GM18858 (cell line): ENCODE data around the gene PARVB.

Experiments used
- ATAC-seq: cut with Tn5 transposase; IDR thresholded peaks from one replicate; pipeline ENCODE4 v1.9.1; 2021; ENCODE audit not compliant: unreplicated experiment

Gene PARVB

DNA sequence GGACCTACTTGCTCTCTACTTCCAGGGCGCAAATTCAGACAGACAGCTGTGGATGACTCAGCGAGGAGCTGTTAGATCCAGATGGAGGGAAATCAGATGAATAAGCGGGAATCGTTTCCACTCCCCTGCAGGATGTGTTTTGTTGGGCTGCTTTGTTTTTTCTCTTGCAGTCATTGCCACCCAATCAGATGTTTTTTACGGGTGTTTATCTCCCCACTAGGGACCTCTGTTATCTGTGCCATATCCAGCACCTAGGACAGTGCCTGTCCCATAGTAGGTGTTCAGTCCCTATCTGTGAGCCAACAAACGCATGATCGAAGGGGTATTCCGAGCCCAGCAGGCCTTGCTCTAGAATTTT, 105.5 kb downstream of the PARVB start:
- ATAC-seq: no peak

DNA sequence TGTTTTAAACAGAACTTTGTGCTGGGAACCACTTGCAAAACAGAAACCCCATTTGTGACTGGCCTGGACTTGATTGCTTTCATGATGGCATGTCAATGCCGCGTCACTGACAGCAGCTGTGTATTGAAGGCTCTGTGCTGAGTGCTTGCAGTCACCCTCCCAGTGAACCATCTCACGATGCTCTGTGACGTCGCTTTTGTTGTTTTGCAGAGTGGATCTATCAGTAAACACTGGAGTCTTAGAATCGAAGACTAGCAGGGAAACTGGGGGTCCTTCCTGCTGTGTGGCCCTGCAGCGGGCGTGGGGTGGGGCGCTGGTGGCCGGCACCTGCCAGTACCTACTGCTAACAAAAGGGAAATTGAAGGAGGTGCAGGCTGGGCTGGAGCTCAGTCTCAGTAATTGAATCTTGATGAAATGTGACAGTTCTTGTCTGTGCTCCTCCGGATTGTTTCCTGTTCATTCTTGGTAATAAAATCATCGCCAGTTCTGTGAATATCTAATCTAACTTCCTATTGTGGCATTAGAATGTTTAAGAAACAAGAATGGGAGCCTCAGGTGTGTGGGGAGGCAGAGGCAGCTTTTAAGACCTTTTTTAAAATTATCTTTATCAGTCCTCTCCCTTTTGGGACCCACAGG, 106.1 kb downstream of the PARVB start:
- no peak for ATAC-seq

DNA sequence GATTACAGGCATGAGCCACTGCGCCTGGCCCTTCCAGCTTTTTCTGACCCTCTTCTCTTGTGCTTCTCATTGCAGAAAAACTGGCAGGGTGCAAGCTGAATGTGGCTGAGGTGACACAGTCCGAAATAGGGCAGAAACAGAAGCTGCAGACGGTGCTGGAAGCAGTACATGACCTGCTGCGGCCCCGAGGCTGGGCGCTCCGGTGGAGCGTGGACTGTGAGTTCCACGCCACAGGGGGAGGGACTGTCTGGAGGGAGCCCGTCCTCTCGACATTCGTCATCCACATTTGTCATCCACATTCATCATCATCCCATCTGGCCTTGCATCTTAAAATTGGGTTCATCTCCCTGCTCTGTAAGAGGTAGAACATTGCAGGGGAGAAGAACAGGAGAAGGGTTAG, 107.3 kb downstream of the PARVB start:
- no peak for ATAC-seq

DNA sequence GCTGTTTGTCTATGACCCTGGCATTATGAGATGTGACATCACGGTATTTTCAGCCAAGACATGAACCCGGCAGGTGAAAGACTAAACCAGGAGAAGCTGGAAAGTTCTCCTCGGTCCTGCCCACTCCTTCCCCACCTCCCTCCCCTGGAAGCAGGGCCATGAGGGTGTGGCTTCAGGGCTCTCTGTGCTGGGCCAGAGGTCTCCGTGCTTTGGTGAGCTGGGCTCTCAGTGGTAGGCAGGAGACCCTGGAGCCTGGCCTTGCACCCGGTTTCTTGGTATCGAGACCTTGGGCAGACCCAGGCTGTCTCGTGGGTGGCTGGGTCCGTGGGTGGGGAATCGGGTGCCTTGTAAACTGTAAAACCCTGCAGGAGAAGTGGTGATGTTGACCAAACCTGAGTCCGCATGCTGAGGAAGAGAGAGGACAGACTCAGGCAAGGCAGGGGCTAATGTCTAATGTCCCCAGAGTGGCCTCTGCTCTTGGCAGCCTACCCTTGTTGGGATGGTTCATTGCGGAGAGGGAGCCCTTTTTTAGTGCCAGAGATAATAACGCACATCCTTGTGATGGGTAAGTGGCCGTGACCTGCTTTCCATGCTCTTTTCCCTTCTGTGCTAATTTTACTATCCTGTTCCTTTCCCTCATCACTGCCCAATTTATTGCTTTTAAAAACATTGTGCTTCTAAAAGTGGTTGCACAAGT, 108.0 kb downstream of the PARVB start:
- ATAC-seq: no peak

DNA sequence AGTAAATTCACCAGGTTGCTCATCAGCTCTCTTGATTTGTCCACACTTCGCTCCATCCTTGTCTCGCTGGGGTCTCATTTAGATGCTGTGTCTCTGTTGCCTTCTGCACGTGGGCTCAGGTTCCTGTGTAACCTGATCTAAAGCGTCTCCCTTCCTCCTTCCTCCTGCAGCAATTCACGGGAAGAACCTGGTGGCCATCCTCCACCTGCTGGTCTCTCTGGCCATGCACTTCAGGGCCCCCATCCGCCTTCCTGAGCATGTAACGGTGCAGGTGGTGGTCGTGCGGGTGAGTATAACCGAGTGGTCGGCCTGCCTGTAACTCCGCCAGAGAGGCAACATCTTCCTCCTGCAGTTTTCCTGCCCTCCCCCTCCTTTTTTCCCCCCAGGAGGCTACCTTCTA, 108.6 kb downstream of the PARVB start:
- ATAC-seq: no peak

DNA sequence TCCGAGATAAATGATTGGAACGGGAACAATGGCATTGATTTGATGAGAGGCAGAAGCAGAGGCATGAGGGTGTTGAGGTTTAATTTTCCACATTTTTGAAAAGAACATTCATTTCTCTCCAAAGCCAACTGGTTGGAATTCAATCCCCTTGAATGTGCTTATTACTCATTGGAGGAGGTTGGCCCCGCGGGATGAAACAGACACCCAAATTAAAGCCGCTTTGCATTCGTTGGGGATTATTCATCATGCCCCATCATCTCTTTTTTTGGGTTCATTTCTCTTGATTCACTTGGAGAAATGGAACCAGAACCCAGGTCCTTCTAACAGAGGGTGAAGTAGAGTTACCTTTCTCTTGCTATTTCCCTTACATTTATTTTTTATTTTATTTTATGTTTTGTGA, 109.1 kb downstream of the PARVB start:
- no peak for ATAC-seq

DNA sequence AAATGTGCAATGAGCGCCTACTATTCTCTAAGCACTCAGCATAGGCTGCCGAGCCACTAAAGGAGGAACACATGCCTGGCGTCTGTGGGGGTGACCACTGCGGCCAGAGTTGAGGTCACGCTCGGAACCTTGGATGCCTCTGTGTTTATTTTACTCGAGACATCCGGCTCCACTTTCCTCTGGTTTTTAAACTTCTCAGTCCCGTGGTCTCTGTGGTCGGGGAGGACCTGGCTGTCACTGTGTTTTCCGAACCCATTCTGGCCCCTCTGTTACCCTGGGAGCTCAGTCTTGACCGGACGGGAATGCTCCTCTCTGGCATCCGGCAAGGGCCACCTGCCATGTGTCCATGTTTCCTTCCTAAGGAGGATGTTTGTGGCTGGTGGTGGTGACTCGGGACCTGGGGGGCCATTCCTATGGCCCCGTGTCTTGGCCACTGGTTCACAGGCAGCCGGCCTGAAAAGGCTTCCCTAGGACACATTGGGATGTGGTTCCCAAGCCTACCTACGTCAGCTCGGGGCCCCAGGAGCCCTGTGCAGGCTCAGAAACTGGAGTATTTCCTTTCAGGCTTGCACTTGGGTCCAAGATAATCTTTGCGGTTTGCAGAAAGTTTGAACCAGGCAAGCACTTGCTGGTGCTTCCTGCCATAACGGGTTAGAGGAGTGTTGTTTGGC, 109.9 kb downstream of the PARVB start:
- no peak for ATAC-seq

DNA sequence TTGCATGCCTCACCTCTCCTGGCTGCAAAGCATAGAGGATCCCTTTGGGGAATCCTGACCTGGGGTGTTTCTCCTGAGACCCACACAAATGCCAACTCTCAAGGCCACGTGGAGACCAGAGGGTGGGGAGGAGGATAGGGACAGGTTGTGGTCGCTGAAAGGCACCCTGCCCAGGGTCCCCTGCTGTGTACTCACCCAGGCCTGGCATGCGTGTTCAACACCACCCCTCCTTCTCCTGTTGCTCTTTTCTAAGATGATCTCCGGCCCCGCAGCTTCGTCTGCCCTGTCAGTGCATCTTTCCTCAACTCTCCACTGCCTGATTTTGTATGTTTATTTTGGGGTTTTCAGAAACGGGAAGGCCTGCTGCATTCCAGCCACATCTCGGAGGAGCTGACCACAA, 112.0 kb downstream of the PARVB start:
- no peak for ATAC-seq

DNA sequence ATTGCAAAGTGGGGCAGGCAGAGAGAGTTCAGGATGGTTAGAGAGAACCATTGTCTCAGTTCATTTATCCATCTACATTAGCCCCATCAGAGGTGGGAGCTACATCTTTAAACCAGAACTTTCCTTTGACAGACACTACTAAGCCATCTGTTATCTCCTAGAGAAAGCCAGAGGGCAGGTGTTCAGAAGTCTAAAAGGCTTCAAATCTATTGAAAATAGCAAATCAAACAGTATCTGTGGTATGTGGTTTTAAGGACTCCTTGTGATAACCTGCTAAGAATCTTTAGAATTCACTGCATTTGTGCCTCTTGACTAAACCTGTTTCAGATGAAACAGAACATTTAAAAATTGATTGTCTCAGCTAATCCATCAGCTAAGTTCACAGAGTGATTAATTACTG, 112.7 kb downstream of the PARVB start:
- ATAC-seq: no peak

DNA sequence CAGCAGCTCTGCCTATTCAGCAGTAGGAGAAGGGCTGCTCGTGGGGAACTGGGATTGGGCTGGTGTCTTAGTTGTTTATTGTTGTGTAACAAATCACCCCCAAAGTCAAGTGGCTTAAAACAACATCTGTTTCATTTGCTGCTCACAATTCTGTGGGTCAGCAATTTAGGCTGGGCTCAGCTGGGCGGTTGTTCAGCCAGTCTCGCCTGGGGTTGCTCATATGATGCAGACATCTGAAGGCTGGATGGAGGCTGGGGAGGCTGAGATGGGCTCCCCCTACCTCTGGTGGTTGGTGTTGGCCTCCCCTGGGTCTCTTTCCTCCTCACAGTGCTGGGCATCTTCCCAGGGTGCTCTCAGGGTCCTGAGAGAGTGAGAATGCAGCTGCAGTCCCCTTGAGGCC, 113.3 kb downstream of the PARVB start:
- ATAC-seq: no peak

DNA sequence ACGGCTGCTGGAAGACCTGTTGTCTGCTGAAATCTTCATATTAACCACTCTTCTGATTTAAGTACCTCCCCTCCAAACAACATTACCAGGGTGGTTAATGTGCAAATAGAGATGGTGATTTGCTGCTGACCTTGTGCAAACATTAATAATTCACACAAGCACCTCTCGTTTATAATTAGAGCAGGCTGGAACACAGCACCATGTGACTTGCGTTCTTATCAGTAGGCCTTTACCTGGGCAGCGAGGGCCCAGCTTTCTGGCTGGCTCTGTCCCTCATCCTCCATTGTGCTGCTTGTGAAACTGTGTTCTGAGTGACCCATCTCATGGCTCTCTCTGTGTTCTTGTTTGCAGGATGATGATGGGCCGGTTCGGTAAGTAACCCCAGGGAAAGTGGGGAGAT, 115.7 kb downstream of the PARVB start:
- ATAC-seq: no peak

DNA sequence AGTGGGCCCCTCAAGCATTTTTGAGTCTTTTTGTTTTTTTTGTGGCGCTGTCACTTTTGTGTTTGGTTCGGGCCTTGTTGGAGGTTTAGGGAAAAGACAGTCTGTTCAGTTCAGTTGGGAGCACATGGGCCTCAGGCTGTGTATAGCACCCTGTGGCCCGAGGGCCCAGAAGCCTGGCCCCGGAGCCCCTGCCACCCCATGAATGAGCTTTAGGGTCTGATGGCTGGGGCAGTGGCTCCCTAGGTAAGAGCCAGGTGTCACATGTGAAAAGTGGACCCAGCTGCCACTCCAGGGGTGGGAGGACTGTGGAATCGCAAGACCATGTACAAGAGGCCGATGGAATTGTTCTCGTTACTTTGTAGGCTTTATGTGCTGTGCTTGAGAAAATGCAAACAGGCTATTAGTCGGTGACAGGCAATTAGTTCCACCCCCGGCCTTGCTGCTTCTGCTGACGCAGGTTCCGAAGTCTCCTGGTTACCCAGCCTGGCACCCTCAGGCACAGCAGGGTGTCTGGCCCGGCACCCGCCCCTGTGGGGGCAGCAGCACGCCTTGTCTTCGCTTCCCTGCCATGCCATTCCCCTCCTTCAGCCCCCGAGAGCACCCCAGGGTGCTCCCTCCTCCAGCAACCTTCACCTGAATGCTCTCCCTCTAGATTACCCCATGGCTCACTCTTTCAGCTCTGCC, 118.5 kb downstream of the PARVB start:
- no peak for ATAC-seq

DNA sequence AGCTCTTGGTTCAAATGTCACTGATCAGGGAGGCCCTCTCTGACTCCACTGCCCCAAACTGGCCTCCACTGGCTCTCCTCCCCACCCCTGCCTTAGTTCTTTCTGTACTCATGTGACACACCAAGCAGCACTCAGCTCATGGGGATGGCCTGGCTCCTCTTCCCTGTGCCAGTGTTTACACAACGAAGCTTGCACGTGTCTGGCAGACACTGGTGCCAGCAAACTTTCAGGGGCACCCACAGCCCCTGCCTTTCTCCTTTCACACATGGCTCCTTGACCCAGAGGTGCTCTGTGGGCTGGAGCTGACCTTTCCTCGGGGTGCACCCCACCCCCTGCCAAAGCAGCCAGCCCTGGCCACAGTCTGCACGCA, 119.0 kb downstream of the PARVB start:
- no peak for ATAC-seq

DNA sequence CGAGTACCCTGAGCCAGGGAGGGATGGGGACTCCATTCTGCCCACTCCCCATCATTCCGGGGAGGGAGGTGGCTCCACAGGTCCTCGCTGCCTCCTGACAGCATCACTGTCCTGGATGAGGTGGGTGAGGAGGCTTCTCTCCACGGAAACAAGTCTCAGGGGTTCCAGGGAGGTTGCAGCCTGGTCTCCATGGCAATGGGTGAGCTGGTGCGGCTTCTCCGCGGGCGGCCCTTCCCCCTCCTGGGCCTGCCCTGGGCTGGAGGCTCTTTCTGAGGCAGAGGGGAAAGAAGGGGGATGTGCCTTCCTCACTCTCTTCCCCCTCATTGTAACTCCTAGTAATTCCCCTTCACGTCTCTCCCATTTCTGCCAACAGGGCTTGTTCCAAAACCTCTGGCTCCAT, 119.5 kb downstream of the PARVB start:
- no peak for ATAC-seq

DNA sequence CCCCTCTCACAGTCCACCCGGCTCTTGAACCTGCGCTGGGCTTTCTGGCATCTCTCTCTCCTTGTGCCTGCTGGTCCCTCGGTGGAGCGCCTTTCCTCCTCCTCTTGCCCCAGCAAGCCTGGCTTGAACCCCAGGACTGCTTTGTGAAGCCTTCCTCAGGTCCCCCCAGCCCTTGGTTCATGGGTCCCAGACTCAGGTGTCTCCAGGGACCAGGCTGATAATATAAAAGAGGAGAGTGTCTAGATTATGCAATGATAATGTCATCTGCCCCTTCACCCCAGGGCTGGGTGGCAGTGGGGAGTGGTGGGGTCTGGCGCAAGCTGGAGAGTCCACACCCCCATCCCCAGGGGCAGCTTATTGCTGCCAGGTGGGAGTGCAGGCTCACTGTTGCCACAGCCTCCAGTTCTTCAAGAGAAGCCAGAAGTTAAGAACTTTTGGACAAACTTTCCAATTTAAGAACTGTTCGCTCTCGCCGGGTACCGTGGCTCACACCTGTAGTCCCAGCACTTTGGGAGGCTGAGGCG, 120.0 kb downstream of the PARVB start:
- ATAC-seq: no peak

DNA sequence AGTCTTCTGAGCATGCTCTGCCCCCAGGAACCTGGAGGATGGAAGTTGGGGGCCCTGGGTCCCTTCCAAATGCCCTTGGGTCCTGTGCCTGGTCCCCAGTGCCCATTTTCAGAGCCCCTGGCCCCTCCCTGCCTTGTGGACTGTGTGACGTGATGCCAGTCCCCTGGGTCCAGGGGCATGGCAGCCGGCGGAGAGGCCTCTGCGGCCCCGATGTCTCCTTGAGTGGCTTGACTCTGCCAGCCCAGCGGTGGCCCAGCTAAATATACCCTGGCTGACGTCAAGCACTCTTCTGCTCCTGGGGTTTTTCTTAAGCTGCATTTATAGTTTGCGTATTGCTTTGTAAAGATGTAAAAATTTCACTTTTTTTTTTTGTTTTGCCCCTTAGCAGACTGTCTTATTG, 121.4 kb downstream of the PARVB start:
- ATAC-seq: no peak

DNA sequence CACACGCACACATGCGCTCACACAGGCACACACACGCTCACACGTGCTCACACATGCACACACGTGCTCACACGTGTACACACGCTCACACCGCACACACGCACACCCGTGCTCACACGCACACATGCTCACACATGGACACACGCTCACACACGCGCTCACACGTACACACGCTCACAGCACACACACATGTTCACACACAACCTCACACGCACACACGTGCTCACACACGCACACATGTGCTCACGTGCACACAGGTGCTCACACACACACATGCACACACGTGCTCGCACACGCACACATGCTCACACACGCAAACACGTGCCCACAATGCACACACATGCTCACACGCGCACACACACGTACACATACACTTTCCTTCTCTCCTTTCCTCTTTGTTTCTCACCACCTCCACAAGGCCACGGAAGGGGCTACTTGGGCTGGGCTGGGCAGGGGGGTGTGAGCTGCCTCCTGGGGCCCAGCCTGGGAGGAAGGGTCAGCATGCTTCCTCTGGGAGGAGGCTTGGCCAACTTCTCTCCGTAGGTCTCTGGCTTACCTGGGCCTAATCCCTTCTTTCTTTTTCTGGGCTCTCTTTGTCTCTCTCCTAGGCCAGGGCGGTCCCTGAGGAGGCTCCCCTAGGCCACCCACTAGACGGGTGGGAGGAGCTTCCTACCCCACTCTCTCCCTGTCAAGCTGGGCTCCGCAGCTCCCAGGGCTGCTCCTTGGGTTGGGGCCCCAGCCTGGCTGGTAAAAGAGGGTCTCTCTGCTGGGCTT, 122.2 kb downstream of the PARVB start:
- ATAC-seq: no peak

DNA sequence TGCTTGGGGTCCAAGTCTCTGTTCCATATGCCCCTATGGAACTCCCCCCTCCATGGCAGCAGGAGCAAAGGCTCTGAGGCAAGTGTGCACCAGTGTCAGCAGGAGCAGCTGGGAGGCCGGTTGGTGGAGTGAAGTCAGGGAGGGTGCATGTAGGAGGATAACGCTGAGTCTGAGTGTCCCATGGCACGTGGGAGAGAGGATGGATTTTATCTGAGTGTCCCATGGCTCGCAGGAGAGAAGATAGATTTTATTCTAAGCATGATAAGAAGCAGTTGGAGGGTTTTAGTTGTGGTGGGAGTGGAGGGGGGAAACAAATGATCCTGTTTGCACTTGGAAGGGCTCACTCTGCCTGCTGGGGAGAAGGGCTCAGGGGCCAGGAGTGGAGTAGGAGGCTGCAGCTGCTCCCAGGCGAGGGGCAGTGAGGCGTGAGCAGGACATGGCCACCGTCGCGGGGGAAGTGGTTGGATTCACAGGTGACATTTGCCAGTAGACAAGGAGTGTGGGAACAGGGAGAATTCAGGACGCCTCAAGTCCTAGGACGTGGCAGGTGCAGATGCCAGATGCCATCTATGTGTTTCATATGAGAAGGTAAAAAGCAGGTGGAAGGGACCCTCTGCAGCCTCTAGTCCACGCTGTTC, 123.0 kb downstream of the PARVB start:
- no peak for ATAC-seq

DNA sequence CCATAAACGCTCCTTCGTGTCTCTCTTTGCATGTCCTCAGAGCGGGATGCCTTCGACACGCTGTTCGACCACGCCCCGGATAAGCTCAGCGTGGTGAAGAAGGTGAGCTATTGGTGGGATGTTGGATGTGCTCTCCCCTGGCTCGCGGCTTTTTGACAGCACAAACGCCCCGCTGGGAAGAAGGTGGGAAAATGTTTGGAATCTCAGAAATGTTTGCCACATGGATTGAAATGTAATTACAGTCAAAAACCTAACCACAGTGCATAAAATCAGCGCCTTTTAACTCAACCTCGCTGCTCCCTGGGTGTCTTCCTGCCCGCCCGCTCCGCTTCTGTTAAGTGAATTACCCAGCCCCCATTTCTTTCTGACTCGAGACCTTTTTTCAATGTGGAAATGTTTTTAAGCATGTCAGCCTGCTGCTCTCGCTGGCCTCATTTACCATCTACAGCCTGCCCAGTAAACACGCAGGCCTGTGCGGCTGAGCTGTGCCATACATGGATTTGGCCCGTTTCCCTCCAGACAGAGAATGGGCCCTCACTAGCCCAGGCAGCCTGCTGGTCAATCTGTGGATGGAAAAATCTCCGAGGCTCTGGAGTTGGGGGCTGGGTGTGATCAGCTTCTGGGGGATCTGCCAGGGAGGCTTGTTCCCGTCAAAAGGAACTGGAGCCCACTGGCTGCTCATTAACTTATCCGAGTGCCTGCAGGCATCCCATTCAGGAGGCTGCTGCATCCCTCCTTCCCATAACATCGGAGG, 123.9 kb downstream of the PARVB start:
- ATAC-seq: no peak

DNA sequence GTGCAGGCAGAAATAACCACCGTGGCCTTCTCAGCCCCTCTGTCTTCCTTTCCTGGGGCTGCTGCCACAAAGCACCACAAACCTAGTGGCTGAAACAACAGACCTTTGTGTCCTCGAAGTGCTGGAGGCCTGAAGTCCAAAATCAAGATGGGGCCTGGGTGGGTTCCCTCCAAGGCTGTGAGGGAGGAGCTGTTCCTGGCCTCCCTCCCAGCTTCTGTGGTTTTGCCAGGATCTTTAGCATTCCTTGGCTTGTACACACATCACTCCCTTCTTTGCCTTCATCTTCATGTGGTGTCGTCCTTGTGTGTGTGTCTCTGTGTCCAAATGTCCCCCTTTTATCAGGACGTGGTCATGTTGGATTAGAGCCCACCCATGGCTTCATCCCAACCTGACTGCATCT, 127.6 kb downstream of the PARVB start:
- no peak for ATAC-seq
